OCI-M2 (cell line): Measurements from ENCODE around the gene RPS6KL1.

Source experiments
- DNase-seq: peaks from one replicate; lab custom pipeline; 2025; ENCODE audit not compliant: unreplicated experiment; lab: John Stamatoyannopoulos, UW

RPS6KL1 gene

DNA sequence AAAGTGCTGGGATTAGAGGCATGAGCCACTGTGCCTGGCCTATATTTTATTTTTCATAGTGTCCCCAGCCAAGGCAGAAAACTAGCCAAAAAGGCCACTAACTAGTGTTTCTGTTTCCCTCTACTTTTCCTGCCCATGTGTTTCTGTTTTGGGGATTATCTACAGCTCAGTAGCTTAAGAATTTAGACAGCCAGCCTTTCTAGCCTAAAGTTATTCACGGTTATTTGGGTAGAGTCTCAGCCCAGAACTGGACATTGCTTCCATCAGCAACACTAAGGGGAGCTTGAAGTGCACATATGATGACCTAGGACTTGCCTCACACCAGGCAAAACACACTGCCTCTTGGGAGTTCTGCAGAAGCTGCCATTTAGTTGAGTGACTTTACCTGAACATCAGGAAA is 65.0 kb downstream of the RPS6KL1 start:
- DNase-seq: no peak

DNA sequence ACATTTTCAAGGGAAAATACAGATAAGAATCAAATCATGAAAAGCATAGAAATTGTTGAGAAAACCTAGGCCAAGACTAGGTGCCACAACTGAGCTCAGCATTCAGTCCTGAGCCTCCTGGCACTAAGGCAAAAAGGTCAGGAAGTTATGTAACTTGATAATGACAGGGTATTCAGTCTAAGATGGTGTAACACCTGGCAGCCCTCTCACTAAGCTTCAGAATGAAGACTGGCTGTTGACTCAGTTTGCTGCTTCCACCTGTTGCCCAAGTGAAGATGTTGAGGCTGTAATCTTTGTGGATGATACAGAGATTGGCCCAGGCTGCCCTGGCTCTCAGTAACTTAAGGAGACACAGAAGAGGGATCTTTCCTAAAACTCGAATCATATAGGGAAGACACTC is 66.7 kb downstream of the RPS6KL1 start:
- DNase-seq: no peak

DNA sequence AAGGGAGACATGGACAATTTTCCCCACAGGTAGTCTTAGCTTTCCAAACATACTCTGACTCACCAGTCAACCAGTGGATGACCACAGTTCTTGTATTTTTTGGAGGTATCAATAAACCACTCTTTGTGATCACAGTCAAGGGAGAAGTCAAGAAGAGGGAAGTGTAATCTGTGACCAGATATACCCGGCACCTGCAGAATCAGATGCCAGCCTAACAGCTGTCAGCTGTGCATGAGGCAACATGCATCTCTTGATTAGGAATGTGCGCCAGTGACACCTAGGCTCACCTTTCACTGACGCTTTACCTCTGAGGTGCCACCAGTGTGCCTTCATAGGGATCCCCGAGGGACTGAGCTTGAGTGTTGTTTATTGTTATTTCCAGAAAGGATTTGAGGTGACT is 67.1 kb downstream of the RPS6KL1 start:
- no peak for DNase-seq

DNA sequence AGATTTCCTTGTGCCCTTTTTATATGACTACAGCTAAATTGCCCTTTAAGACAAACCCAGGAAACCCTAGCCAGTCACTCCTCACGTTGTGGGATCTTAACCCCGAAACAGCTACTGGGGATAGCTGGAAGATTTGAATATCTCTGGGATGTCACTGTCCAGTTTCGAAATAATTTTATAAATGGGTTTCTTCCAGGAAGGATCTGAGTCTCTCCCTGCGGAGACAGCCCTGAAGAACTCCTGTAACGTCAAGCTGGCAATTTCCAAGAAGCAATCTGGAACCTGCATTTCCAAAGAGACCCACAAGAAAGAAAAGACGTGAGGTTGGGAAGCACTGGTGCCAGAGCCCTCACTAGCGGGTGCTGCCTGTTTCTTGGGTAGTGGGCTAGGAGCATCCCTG is 68.0 kb downstream of the RPS6KL1 start:
- no peak for DNase-seq
